AML-193 (cell line): ENCODE results near the gene MEIOSIN.
"Not testable (repeated sequence)": the region's sequence is repeated elsewhere in the genome, so short reads cannot be mapped to it uniquely, and the experiment has no call there.

Experiments used
- DNase-seq, 2 experiments: peaks; one replicate each; lab custom pipeline; 2025; lab: John Stamatoyannopoulos, UW

The MEIOSIN gene

DNA sequence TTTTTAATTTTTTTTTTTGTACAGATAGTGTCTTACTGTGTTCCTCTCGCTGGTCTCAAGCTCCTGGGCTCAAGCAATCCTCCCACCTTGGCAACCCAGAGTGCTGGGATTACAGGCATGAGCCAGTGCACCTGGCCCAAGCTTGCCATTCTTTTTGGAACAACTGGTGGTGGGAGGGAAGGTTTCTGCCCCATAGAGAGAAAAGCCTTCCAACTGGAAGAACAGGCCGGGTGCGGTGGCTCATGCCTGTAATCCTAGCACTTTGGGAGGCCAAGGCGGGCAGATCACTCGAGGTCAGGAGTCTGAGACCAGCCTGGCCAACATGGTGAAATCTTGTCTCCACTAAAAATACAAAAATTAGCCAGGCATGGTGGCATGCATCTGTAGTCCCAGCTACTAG is 66.3 kb downstream of the MEIOSIN start:
- not testable (repeated sequence) for DNase-seq

DNA sequence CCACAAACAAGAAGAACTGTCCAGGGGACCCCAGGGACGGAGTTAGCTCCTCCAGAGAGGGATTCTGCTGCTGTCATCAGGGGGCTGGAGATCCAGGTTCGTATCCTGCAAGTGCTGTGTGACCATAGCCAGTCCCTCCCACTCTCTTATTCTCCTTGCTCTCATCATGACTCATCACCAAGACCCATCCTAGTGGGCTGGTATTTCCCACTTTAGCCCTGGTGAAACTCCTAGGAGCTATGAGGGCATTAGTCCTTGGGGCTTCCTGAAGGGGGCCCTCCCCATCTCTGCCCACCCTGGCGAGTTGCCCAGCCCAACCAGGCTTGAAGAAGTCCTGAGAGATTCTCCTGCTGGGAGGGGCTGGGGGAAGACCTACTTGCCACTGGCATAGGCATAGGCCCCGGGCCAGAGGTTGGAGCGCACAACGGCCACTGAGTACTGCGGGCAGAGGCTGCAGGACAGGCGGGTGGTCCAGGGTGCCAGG is 66.9 kb downstream of the MEIOSIN start:
- DNase-seq = no peak

- no peak for DNase-seq
Observed at GRCh38 chr19:45801603-45802175, 68.5 kb downstream of the MEIOSIN start.

DNA sequence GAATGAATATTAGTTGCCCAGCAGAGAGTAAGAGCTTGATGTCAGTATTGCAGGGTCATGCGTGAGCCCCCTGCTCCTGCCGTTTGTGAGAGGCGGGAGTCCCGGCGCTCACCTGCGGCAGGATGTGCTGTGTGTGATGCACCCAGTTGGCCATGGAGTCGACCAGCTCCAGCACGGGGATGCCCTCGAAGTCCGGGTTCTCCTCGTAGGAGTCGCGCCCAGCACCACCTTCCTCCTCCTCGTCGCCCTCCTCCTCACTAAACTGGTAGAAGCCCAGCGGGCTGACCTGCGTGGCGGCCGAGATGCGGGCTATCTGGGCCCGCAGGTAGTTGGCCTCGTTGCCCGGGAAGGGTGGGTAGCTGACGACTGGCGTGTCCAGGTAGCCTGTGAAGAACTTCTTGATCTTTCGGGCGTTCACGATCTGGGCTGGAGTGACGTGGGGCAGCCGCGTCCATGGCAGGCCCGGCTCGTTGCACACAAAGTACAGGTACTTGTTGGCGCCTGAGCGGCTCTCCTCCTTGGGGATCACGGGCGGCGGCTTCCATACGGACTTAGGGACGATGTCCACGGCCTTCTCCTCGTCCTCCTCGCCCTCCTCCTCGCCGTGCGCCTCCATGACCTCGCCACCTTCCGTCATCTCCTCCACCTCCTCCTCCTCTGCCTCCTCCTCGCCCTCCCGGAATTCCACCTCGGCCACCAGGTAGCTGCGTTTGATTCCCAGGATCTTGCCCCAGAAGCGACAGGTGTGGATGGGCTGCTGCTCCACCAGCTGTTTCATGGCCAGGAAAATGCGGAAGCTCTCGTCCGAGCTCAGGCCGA is 71.1 kb downstream of the MEIOSIN start:
- no peak for DNase-seq

GRCh38 chr19:45804959-45805230 is 71.7 kb downstream of the MEIOSIN start:
- DNase-seq = no peak

DNA sequence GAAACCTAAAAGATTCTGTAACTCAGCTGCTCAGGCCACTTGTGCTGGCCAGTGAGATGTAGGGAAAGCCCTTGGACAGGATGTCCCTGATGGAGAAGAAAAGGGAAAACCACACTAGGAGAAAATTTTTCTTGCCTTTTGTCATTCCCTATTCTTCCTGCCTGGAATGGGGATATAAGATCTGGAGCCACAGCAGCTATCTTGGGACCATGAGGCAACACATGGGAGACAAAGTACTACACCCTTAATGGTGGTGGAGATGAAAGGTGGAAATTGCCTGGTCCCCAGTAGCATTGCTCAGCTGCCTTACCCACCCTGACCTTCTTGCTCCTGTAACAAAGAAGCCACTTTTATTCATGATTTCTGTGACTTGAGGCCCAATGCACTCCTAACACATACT is 72.5 kb downstream of the MEIOSIN start:
- DNase-seq = no peak

- DNase-seq = peak in 1 of 2 experiments; percentile 22
Observed at GRCh38 chr19:45809643-45810159, 76.5 kb downstream of the MEIOSIN start.

- DNase-seq = no peak
Observed at GRCh38 chr19:45812297-45812696, 79.1 kb downstream of the MEIOSIN start.
